HG02588 (cell line): ENCODE measurements around the gene DNM3.
"Not testable (repeated sequence)": the region's sequence is repeated elsewhere in the genome, so short reads cannot be mapped to it uniquely, and the experiment has no call there.

Experiments
- ATAC-seq: cut with Tn5 transposase; IDR thresholded peaks from one replicate; pipeline ENCODE4 v1.9.1; 2021; ENCODE audit warnings: mild to moderate bottlenecking, moderate library complexity; ENCODE audit not compliant: unreplicated experiment

DNM3 gene

GRCh38 chr1:172402878-172403569 is 561.7 kb downstream of the DNM3 start:
- ATAC-seq = no peak

- ATAC-seq = no peak
Measured at GRCh38 chr1:172404121-172404520, 562.8 kb downstream of the DNM3 start.

- ATAC-seq = no peak
Measured at GRCh38 chr1:172405912-172406311, 564.6 kb downstream of the DNM3 start.

GRCh38 chr1:172406968-172407367 is 565.7 kb downstream of the DNM3 start:
- no peak for ATAC-seq

GRCh38 chr1:172408958-172409357 is 567.7 kb downstream of the DNM3 start:
- ATAC-seq = no peak

- no peak for ATAC-seq
Measured at GRCh38 chr1:172410027-172410426, 568.7 kb downstream of the DNM3 start.

GRCh38 chr1:172411791-172412338 is 570.6 kb downstream of the DNM3 start:
- ATAC-seq = no peak

GRCh38 chr1:172414331-172414730 is 573.0 kb downstream of the DNM3 start:
- ATAC-seq = no peak

GRCh38 chr1:172416496-172417035 is 575.3 kb downstream of the DNM3 start:
- no peak for ATAC-seq

GRCh38 chr1:172417557-172417956 is 576.3 kb downstream of the DNM3 start:
- no peak for ATAC-seq

- ATAC-seq = no peak
Measured at GRCh38 chr1:172420385-172420784, 579.1 kb downstream of the DNM3 start, which contains the start of gene C1orf105. C1orf105 (plus strand) TSS chr1:172420685; CDS start chr1:172420886, 201 bp downstream.

- no peak for ATAC-seq
Measured at GRCh38 chr1:172421974-172422604, 580.8 kb downstream of the DNM3 start.

- ATAC-seq = no peak
Measured at GRCh38 chr1:172423336-172423735, 582.0 kb downstream of the DNM3 start.

- ATAC-seq = no peak
Measured at GRCh38 chr1:172425339-172425738, 584.0 kb downstream of the DNM3 start.

- ATAC-seq = no peak
Measured at GRCh38 chr1:172427191-172427590, 585.9 kb downstream of the DNM3 start.

- ATAC-seq = no peak
Measured at GRCh38 chr1:172429331-172430127, 588.2 kb downstream of the DNM3 start.

- no peak for ATAC-seq
Measured at GRCh38 chr1:172430128-172430454, 588.8 kb downstream of the DNM3 start.

GRCh38 chr1:172431204-172431603 is 589.9 kb downstream of the DNM3 start:
- ATAC-seq = no peak

GRCh38 chr1:172431721-172432192 is 590.5 kb downstream of the DNM3 start:
- ATAC-seq = no peak

- not testable (repeated sequence) for ATAC-seq
Measured at GRCh38 chr1:172437183-172437582, 595.9 kb downstream of the DNM3 start.

GRCh38 chr1:172442404-172442803 is 601.1 kb downstream of the DNM3 start:
- ATAC-seq = no peak
